Measurements from ENCODE around the gene SMARCD1.

SMARCD1 gene

DNA sequence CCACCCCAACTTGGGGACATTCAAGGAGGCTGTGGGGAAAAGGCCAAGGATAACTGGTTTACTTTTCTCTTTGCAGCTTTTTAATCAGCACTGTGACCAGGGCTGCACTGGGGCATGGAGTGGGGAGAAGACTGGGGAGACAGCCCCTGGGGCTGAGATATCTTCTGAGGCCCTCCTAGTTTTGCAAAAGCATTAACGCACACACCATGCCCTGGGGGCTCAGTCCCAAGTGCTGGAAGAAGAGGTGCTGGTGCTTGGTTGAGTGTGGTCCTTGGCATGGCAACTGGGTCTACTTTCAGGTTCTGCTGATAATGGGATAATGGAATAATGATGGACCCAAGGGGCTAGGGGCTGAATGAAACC is 9.4 kb upstream of the SMARCD1 start:
- no peak for DNase-seq (ENCODE audit: low read depth)
- TF ChIP-seq, protein P1, sequence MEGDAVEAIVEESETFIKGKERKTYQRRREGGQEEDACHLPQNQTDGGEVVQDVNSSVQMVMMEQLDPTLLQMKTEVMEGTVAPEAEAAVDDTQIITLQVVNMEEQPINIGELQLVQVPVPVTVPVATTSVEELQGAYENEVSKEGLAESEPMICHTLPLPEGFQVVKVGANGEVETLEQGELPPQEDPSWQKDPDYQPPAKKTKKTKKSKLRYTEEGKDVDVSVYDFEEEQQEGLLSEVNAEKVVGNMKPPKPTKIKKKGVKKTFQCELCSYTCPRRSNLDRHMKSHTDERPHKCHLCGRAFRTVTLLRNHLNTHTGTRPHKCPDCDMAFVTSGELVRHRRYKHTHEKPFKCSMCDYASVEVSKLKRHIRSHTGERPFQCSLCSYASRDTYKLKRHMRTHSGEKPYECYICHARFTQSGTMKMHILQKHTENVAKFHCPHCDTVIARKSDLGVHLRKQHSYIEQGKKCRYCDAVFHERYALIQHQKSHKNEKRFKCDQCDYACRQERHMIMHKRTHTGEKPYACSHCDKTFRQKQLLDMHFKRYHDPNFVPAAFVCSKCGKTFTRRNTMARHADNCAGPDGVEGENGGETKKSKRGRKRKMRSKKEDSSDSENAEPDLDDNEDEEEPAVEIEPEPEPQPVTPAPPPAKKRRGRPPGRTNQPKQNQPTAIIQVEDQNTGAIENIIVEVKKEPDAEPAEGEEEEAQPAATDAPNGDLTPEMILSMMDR (conservative IDR thresholded peaks at IDR 0.05; ENCODE audit: low read length), result no peak
- H3K4me3 ChIP-seq (ENCODE audit: low read length), result no peak overlapping the region

DNA sequence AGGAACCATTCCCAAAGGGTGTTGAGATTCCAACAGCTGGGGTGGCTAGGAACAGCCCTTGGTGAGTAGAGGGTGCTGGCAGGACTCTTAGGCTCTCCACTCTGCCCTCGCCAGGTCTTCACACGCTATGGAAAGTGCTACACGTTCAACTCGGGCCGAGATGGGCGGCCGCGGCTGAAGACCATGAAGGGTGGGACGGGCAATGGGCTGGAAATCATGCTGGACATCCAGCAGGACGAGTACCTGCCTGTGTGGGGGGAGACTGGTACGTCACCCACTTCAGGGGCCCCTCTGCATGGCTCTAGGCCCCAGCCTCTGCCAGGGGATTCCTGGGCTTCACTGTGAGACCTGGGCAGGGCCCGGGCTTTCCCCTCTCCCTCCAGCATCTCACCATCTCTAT is 8.0 kb upstream of the SMARCD1 start:
- no peak for DNase-seq (ENCODE audit: low read depth)
- TF ChIP-seq, protein P1 (conservative IDR thresholded peaks at IDR 0.05; ENCODE audit: low read length), result no peak
- no peak overlapping the region for H3K4me3 ChIP-seq (ENCODE audit: low read length)

DNA sequence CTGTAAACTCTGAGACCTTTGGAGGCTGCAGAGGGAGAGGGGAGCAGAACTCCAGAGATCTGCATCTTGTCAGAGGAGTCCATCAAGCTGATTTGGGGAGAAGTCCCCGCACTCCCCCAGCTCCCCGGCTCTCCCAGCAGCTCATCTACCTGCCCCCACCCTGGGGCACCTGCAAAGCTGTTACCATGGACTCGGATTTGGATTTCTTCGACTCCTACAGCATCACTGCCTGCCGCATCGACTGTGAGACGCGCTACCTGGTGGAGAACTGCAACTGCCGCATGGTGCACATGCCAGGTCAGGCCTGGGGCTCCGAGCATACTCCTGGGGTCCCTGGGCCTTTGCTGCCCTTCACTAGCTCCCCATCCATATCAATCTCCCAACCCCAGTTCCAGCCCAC is 6.9 kb upstream of the SMARCD1 start:
- no peak overlapping the region for H3K4me3 ChIP-seq (ENCODE audit: low read length)
- no peak for DNase-seq (ENCODE audit: low read depth)
- TF ChIP-seq, protein P1 (conservative IDR thresholded peaks at IDR 0.05; ENCODE audit: low read length), result no peak

DNA sequence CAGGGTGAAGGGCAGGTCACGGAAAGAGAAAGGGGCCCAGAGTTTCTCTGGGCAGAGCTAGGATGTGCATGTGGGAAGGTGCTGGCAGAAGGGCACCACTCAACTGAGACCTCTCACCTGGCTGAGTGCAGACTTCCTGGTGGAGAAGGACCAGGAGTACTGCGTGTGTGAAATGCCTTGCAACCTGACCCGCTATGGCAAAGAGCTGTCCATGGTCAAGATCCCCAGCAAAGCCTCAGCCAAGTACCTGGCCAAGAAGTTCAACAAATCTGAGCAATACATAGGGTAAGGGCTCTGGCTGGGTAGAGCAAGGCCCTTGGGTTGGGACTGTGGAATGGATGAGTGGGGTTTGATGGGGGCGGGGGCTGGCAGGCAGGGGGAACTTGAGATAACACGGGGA is 5.4 kb upstream of the SMARCD1 start:
- no peak for DNase-seq (ENCODE audit: low read depth)
- TF ChIP-seq, protein P1 (conservative IDR thresholded peaks at IDR 0.05; ENCODE audit: low read length), result no peak
- no peak overlapping the region for H3K4me3 ChIP-seq (ENCODE audit: low read length)

DNA sequence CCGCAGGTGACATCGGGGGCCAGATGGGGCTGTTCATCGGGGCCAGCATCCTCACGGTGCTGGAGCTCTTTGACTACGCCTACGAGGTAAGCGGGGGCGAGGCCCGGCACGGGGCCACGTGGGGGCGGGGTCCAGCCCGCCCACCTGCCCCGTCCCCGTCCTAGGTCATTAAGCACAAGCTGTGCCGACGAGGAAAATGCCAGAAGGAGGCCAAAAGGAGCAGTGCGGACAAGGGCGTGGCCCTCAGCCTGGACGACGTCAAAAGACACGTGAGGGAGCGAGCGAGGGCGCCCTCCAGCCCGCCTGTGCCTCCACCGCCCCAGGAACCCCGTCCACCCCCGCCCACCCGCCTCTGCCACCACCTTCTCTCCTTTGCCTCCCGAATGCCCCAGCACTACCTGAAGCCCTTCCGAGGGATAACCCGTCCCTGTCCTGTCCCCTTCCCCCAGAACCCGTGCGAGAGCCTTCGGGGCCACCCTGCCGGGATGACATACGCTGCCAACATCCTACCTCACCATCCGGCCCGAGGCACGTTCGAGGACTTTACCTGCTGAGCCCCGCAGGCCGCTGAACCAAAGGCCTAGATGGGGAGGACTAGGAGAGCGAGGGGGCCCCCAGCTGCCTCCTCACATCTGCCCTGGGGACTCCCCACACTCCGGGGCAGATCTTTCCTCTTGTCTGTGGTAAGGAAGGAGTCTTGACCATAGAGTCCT is 3.9 kb upstream of the SMARCD1 start:
- TF ChIP-seq, protein P1 (conservative IDR thresholded peaks at IDR 0.05; ENCODE audit: low read length), result no peak
- DNase-seq (ENCODE audit: low read depth), result no peak
- H3K4me3 ChIP-seq (ENCODE audit: low read length), result no peak overlapping the region

DNA sequence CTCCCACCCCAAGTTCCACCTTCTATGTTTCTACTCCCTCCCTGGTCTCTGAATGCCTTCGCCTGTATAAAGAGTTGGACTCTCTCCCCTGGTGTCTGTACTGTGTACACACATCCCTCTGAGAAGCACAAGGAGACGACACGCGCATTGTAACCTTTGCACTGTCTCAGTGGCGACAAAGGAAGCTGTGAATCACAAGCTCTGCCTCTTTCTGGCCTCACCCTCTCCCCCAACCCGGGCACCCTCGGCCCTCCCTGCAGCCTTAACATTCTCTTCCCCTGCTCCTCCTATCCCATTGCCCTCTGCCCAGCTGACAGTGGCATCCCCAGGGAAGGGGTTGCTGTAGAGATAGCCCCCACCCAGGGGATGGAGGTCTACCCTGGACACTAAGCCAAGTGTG is 2.5 kb upstream of the SMARCD1 start:
- TF ChIP-seq, protein P1 (conservative IDR thresholded peaks at IDR 0.05; ENCODE audit: low read length), result no peak

DNA sequence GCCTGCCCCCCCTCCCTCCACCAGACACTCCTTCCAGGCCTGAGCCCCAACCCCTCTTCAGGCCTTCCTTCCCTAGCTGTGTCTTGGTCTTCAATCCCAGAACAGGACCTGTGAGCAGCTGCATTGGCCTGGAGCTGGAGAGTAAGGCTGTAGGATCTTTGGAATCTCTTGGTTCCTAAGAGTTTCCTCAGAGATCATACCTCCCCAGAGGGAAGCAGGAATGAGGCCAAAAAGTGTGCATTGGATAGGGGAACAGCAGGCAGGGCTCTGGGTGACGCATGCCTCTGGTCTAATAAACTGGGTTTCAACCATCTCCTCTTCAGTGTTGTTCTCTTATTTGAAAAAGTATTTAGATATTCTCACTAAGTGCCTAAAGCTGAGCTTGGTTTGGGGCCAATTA is 1.8 kb upstream of the SMARCD1 start:
- H3K4me3 ChIP-seq (ENCODE audit: low read length), result no peak overlapping the region
- DNase-seq (ENCODE audit: low read depth), result peak; percentile 17
- TF ChIP-seq, protein P1 (conservative IDR thresholded peaks at IDR 0.05; ENCODE audit: low read length), result no peak

More for the DNA sequence above, 2.5 kb upstream of the SMARCD1 start:
- H3K4me3 ChIP-seq (ENCODE audit: low read length), result no peak overlapping the region
- DNase-seq (ENCODE audit: low read depth), result no peak

DNA sequence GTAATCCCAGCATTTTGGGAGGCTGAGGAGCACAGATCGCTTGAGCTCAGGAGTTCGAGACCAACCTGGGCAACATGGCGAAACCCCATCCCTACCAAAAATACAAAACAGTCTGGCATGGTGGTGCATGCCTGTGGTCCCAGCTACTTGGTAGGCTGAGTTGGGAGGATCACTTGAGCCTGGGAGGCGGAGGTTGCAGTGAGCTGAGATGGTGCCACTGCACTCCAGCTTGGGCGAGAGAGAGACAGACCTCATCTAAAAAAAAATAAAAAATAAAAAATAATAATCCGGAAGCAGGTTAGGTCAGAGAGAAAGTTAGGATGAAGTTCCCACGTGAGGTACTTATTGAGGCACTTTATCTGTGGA is 750 bp upstream of the SMARCD1 start:
- DNase-seq (ENCODE audit: low read depth), result peak; percentile 20
- peak overlapping the region; percentile 90 for H3K4me3 ChIP-seq (ENCODE audit: low read length)

Measured in AG10803 (cell line).